Progenitor cell of endocrine pancreas (in vitro differentiated cells): ENCODE results near the gene INTS1. TPM values are rescaled to one million over a fixed set of nuclear protein-coding genes. Genes with fewer than 3 reads are reported as not detected.
A peak's percentile ranks its signal among the peaks of the same experiment; 100 is the strongest.

Source experiments
- DNase-seq: peaks from one replicate; pipeline ENCODE4 v3.0.0; 2021; ENCODE audit warnings: low spot score; ENCODE audit not compliant: unreplicated experiment
- H3K27ac Mint-ChIP-seq: 2 replicates; pipeline ENCODE4 v1.8.0; 2021; ENCODE audit warnings: mild to moderate bottlenecking, moderate library complexity, mixed read lengths
- H3K27me3 Mint-ChIP-seq: 2 replicates; pipeline ENCODE4 v1.8.0; 2021; ENCODE audit warnings: mixed read lengths
- H3K36me3 Mint-ChIP-seq: 2 replicates; pipeline ENCODE4 v1.8.0; 2022; ENCODE audit warnings: mixed read lengths; ENCODE audit not compliant: insufficient read depth
- H3K4me1 Mint-ChIP-seq: 2 replicates; pipeline ENCODE4 v1.8.0; 2021; ENCODE audit warnings: low read depth, mixed read lengths
- H3K4me3 Mint-ChIP-seq: 2 replicates; pipeline ENCODE4 v1.8.0; 2021; ENCODE audit warnings: low read depth, mild to moderate bottlenecking, moderate library complexity, mixed read lengths
- H3K9me3 Mint-ChIP-seq: 2 replicates; pipeline ENCODE4 v1.8.0; 2021; ENCODE audit warnings: low read depth, mixed read lengths
- total RNA-seq: library from RNA; stranded (reverse); gene quantifications from 2 replicates; pipeline ENCODE4 v1.2.1, GENCODE V29; 2021
- TF ChIP-seq, protein P1 (sequence below): fragments of 200-600 bp; sonication (generic); IDR thresholded peaks from one replicate; pipeline ENCODE4 v1.5.0; 2021; ENCODE audit warnings: antibody characterized with exemption, mild to moderate bottlenecking; ENCODE audit not compliant: unreplicated experiment

INTS1 gene
- total RNA-seq, 1 donor from 2014 or later = 145 TPM

DNA sequence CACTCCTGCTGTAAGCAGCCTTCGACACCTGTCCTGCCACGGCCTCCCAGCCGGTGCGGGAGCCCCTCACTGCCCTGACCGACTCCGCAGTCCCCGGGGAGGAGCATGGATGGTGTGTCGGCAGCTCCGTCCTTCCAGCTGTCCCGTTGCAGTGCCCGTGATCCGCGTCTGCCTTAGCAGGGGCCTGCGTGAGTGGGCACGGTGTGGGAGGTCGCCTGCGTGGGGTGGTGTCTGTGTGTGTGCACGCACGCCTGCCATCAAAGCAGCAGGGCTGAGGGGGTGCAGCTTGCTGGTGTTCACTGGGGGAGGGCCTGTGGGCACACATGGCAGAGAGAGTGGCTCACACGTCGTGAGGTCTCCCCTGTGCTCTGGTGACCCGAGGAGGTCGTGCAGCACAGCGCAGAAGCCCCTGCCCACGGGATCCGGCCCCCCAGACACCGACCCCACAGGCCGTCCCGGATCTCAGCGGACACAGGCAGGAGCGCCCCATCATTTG is 36.6 kb upstream of the INTS1 start:
- no peak for DNase-seq
- TF ChIP-seq, protein P1, sequence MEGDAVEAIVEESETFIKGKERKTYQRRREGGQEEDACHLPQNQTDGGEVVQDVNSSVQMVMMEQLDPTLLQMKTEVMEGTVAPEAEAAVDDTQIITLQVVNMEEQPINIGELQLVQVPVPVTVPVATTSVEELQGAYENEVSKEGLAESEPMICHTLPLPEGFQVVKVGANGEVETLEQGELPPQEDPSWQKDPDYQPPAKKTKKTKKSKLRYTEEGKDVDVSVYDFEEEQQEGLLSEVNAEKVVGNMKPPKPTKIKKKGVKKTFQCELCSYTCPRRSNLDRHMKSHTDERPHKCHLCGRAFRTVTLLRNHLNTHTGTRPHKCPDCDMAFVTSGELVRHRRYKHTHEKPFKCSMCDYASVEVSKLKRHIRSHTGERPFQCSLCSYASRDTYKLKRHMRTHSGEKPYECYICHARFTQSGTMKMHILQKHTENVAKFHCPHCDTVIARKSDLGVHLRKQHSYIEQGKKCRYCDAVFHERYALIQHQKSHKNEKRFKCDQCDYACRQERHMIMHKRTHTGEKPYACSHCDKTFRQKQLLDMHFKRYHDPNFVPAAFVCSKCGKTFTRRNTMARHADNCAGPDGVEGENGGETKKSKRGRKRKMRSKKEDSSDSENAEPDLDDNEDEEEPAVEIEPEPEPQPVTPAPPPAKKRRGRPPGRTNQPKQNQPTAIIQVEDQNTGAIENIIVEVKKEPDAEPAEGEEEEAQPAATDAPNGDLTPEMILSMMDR = no peak
- no peak overlapping the region for H3K4me3 Mint-ChIP-seq
- peaks cover 9% of the 10 kb centered on the region for H3K4me1 Mint-ChIP-seq
- H3K9me3 Mint-ChIP-seq = no peaks in the 10 kb centered on the region
- H3K27me3 Mint-ChIP-seq = no peaks in the 10 kb centered on the region
- H3K27ac Mint-ChIP-seq = no peak overlapping the region
- peaks cover 1% of the 10 kb centered on the region for H3K36me3 Mint-ChIP-seq

- no peak for DNase-seq
- no peak overlapping the region for H3K4me3 Mint-ChIP-seq
- no peak overlapping the region for H3K27ac Mint-ChIP-seq
- H3K36me3 Mint-ChIP-seq = peaks cover 1% of the 10 kb centered on the region
- no peaks in the 10 kb centered on the region for H3K27me3 Mint-ChIP-seq
- H3K9me3 Mint-ChIP-seq = no peaks in the 10 kb centered on the region
- H3K4me1 Mint-ChIP-seq = peaks cover 9% of the 10 kb centered on the region
- TF ChIP-seq, protein P1 = no peak
Observed at GRCh38 chr7:1539882-1540775, 35.9 kb upstream of the INTS1 start.

- H3K27ac Mint-ChIP-seq = peak overlapping the region; percentile 85
- peaks cover 1% of the 10 kb centered on the region for H3K36me3 Mint-ChIP-seq
- DNase-seq = no peak
- H3K4me3 Mint-ChIP-seq = no peak overlapping the region
- TF ChIP-seq, protein P1 = no peak
- H3K9me3 Mint-ChIP-seq = no peaks in the 10 kb centered on the region
- H3K4me1 Mint-ChIP-seq = peaks cover 14% of the 10 kb centered on the region
- no peaks in the 10 kb centered on the region for H3K27me3 Mint-ChIP-seq
Observed at GRCh38 chr7:1539181-1539881, 35.1 kb upstream of the INTS1 start.

DNA sequence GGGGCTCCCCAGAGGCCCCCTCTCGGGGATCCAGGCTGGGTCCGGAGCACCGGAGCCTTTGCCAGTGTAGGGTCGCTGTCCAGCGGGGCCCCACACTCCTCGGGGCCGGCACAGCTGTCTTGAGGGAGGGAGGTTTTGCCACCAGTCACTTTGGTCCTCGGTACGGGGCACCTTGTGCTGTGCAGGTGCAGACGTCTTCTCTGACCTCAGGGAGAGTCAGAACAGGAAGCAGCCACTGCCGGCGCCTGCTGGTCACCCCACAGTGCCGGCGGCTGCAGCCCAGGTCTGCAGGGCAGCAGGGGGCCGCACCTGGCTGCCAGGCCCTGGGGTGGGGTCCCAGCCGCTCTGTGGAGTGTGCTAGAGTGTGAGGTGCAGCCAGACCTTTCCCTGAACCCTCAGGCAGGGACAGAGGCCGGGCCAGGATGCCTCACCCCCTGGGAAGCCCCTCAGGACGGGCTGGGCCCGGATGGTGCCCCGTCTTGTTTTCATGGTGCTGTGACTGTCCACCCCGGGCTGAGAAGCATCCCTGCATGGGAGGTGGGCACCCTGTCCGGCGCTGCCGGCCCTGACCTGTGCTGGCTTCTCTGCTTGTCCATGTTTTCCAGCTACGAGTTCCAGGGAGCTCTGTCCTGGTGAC is 34.5 kb upstream of the INTS1 start:
- Mint-ChIP-seq H3K36me3 (peaks cover 1% of the 10 kb centered on the region), H3K4me3 (no peak overlapping the region), H3K27ac (peak overlapping the region; percentile 85), H3K27me3 (no peaks in the 10 kb centered on the region), H3K9me3 (no peaks in the 10 kb centered on the region), H3K4me1 (peaks cover 14% of the 10 kb centered on the region)
- DNase-seq = no peak
- TF ChIP-seq, protein P1 = no peak
